OCI-LY7 (cell line): ENCODE data around the gene AMZ1. TPM values are rescaled to one million over a fixed set of nuclear protein-coding genes. Genes with fewer than 3 reads are reported as not detected.
"Not testable (repeated sequence)": the region's sequence is repeated elsewhere in the genome, so short reads cannot be mapped to it uniquely, and the experiment has no call there.

Source experiments
- BruUV-seq: library from RNA; stranded (reverse); fragments of 400-500 nt; replicated peaks from 2 replicates; lab custom pipeline; 2021; lab: Mats Ljungman, UMichigan
- CTCF ChIA-PET: fragments of 300-600 bp; sonication (Branson Sonifier 250); formaldehyde crosslinking; loops from one replicate; lab custom pipeline; 2022; ENCODE audit warnings: antibody characterized with exemption; ENCODE audit not compliant: unreplicated experiment; lab: Charles Lee
- POLR2A ChIA-PET: fragments of 300-600 bp; sonication (Branson Sonifier 250); formaldehyde crosslinking; loops from one replicate; lab custom pipeline; 2022; ENCODE audit warnings: antibody characterized with exemption; lab: Charles Lee
- DNase-seq: peaks from one replicate; pipeline ENCODE4 v3.0.0-alpha.2; 2015; ENCODE audit warnings: low spot score
- H2AFZ ChIP-seq: fragments of 200-600 bp; sonication (generic), shearing (Covaris generic); 2 replicates; pipeline ENCODE4 v1.6.1; 2014; ENCODE audit warnings: mild to moderate bottlenecking, antibody characterized with exemption, low read length, moderate library complexity
- H3K27ac ChIP-seq: fragments of 200-600 bp; sonication (generic); 2 replicates; pipeline ENCODE4 v1.5.1; 2014; ENCODE audit warnings: mixed run types, low read depth, mild to moderate bottlenecking, moderate library complexity, low read length, inconsistent platforms; ENCODE audit not compliant: poor library complexity, severe bottlenecking
- H3K36me3 ChIP-seq: fragments of 200-600 bp; sonication (generic); 2 replicates; pipeline ENCODE4 v1.6.1; 2014; ENCODE audit warnings: mild to moderate bottlenecking, antibody characterized with exemption, low read length, moderate library complexity, mixed read lengths; ENCODE audit not compliant: insufficient read depth
- H3K4me1 ChIP-seq: fragments of 200-600 bp; sonication (generic); 2 replicates; pipeline ENCODE4 v1.5.1; 2014; ENCODE audit warnings: mild to moderate bottlenecking, low read length; ENCODE audit not compliant: insufficient read depth, poor library complexity, severe bottlenecking
- H3K4me2 ChIP-seq: fragments of 200-600 bp; sonication (generic); 2 replicates; pipeline ENCODE4 v1.6.1; 2014; ENCODE audit warnings: mild to moderate bottlenecking, low read length
- H3K4me3 ChIP-seq: fragments of 200-600 bp; sonication (generic); 2 replicates; pipeline ENCODE4 v1.5.1; 2014; ENCODE audit warnings: mild to moderate bottlenecking, low read depth, low read length; ENCODE audit not compliant: poor library complexity, severe bottlenecking
- H3K79me2 ChIP-seq: fragments of 200-600 bp; sonication (generic); 2 replicates; pipeline ENCODE4 v1.6.1; 2016; ENCODE audit warnings: low read depth, mild to moderate bottlenecking, low read length, moderate library complexity, mixed read lengths; ENCODE audit not compliant: insufficient read depth
- H3K9me2 ChIP-seq: fragments of 200-600 bp; sonication (generic); 2 replicates; pipeline ENCODE4 v1.6.1; 2016; ENCODE audit warnings: mild to moderate bottlenecking, low read length, mixed read lengths; ENCODE audit not compliant: insufficient read depth
- H3K9me3 ChIP-seq: fragments of 200-600 bp; sonication (generic); 2 replicates; pipeline ENCODE4 v1.6.1; 2014; ENCODE audit warnings: mild to moderate bottlenecking, mixed run types, low read length, mixed read lengths
- H4K20me1 ChIP-seq: fragments of 200-600 bp; sonication (generic); 2 replicates; pipeline ENCODE4 v1.6.1; 2014; ENCODE audit warnings: mild to moderate bottlenecking, antibody characterized with exemption, low read length, moderate library complexity, mixed read lengths; ENCODE audit not compliant: insufficient read depth
- CTCF ChIP-seq: fragments of 200-600 bp; sonication (generic); conservative IDR thresholded peaks from 2 replicates; pipeline ENCODE4 v1.5.1; 2014; ENCODE audit warnings: mild to moderate bottlenecking, antibody characterized with exemption, low read length, moderate library complexity, mixed read lengths
- EZH2phosphoT487 ChIP-seq: fragments of 200-600 bp; sonication (generic); IDR thresholded peaks from 2 replicates; pipeline ENCODE4 v1.6.1; 2018; ENCODE audit warnings: low read depth, borderline replicate concordance, mild to moderate bottlenecking, mixed run types, antibody characterized with exemption, low read length, moderate library complexity, mixed read lengths
- intact Hi-C: fragments of 100-400 bp; cut with micrococcal nuclease; formaldehyde crosslinking; loops from one replicate; pipeline ENCODE4 v1.10.0; 2022; ENCODE audit not compliant: unreplicated experiment
- total RNA-seq, 2 experiments: library from RNA; depleted of rRNA in 1 of 2; stranded (reverse); fragments of >200 nt in 1 of 2; shearing (Covaris generic) in 1 of 2; gene quantifications; 2 replicates each; pipeline ENCODE4 v1.2.3, GENCODE V29; 2014 to 2022

Gene AMZ1
- total RNA-seq, 2 experiments from 2014 or later: 1.4 to 2.7 TPM

GRCh38 chr7:2737771-2738540 is 50.0 kb downstream of the AMZ1 start:
- no TSS peak for BruUV-seq
- POLR2A ChIA-PET: interaction anchor here (1.1 to 2.1 kb wide), 2 partner anchors 16 to 28 kb away, joined by 4 to 8 read pairs; no protein-coding TSS in a partner anchor
- Histone ChIP-seq H3K4me1 (peaks cover 18% of the 10 kb centered on the region), H3K79me2 (no peaks in the 10 kb centered on the region), H3K9me3 (no peaks in the 10 kb centered on the region), H3K27ac (no peak overlapping the region), H4K20me1 (no peaks in the 10 kb centered on the region), H3K9me2 (no peaks in the 10 kb centered on the region), H3K4me2 (no peak overlapping the region), H3K36me3 (no peaks in the 10 kb centered on the region), H3K4me3 (no peak overlapping the region), H2AFZ (no peak overlapping the region)
- intact Hi-C loops: no loop called here
- CTCF ChIA-PET: interaction anchor here (1.6 kb wide), 1 partner anchor 27 kb away, joined by 3 read pairs; no protein-coding TSS in a partner anchor
- DNase-seq: no peak
- no peak for TF ChIP-seq CTCF
- TF ChIP-seq EZH2phosphoT487: no peak

GRCh38 chr7:2738766-2739549 is 51.0 kb downstream of the AMZ1 start:
- Histone ChIP-seq H3K27ac (no peak overlapping the region), H3K4me1 (peaks cover 18% of the 10 kb centered on the region), H2AFZ (no peak overlapping the region), H3K9me3 (no peaks in the 10 kb centered on the region), H3K9me2 (no peaks in the 10 kb centered on the region), H3K79me2 (no peaks in the 10 kb centered on the region), H4K20me1 (no peaks in the 10 kb centered on the region), H3K4me3 (no peak overlapping the region), H3K36me3 (no peaks in the 10 kb centered on the region), H3K4me2 (no peak overlapping the region)
- no peak for DNase-seq
- intact Hi-C loops: no loop called here
- TF ChIP-seq CTCF: no peak
- no peak for TF ChIP-seq EZH2phosphoT487
- BruUV-seq: no TSS peak
- ChIA-PET CTCF (no interaction called here), POLR2A (no interaction called here)

GRCh38 chr7:2743523-2744185 is 55.7 kb downstream of the AMZ1 start:
- H3K4me2 ChIP-seq, intact Hi-C loops, DNase-seq, H3K27ac ChIP-seq, H3K36me3 ChIP-seq, H4K20me1 ChIP-seq, BruUV-seq, H3K9me2 ChIP-seq, H3K9me3 ChIP-seq, H2AFZ ChIP-seq, H3K79me2 ChIP-seq, CTCF ChIA-PET, H3K4me3 ChIP-seq: not testable (repeated sequence)
- H3K4me1 ChIP-seq: peaks cover 18% of the 10 kb centered on the region
- POLR2A ChIA-PET: interaction anchor here (0.6 kb wide), 1 partner anchor 61 kb away, joined by 3 read pairs; no protein-coding TSS in a partner anchor

GRCh38 chr7:2748684-2749083 is 60.7 kb downstream of the AMZ1 start:
- POLR2A ChIA-PET, H3K9me3 ChIP-seq, BruUV-seq, H3K4me1 ChIP-seq, H4K20me1 ChIP-seq, H3K27ac ChIP-seq, CTCF ChIA-PET, H3K9me2 ChIP-seq, H3K4me3 ChIP-seq, intact Hi-C loops, H3K36me3 ChIP-seq, H3K4me2 ChIP-seq, H3K79me2 ChIP-seq, H2AFZ ChIP-seq, DNase-seq: not testable (repeated sequence)
